ENCODE data around the gene WDPCP.
"Not testable (repeated sequence)": the region's sequence is repeated elsewhere in the genome, so short reads cannot be mapped to it uniquely, and the experiment has no call there.

The WDPCP gene

GRCh38 chr2:63372549-63372948 lies 215.7 kb downstream of the WDPCP start:
- no peak for DNase-seq (ENCODE audit: low read depth in 4 of 4, low spot score in 1 of 4)

GRCh38 chr2:63369146-63369545 lies 219.1 kb downstream of the WDPCP start:
- no peak for DNase-seq (ENCODE audit: low read depth in 4 of 4, low spot score in 1 of 4)

- DNase-seq (ENCODE audit: low read depth in 4 of 4, low spot score in 1 of 4) = no peak
Observed at GRCh38 chr2:63364866-63365265, 223.4 kb downstream of the WDPCP start.

- not testable (repeated sequence) for DNase-seq (ENCODE audit: low read depth in 4 of 4, low spot score in 1 of 4)
Observed at GRCh38 chr2:63357722-63358121, 230.6 kb downstream of the WDPCP start.

- no peak for DNase-seq (ENCODE audit: low read depth in 4 of 4, low spot score in 1 of 4)
Observed at GRCh38 chr2:63347361-63347760, 240.9 kb downstream of the WDPCP start.

GRCh38 chr2:63346411-63346810 lies 241.9 kb downstream of the WDPCP start:
- DNase-seq (ENCODE audit: low read depth in 4 of 4, low spot score in 1 of 4) = no peak

GRCh38 chr2:63345285-63345633 lies 243.0 kb downstream of the WDPCP start:
- DNase-seq (ENCODE audit: low read depth in 4 of 4, low spot score in 1 of 4) = no peak

GRCh38 chr2:63344575-63345284 lies 243.5 kb downstream of the WDPCP start:
- DNase-seq (ENCODE audit: low read depth in 4 of 4, low spot score in 1 of 4) = no peak

GRCh38 chr2:63343397-63344109 lies 244.7 kb downstream of the WDPCP start:
- no peak for DNase-seq (ENCODE audit: low read depth in 4 of 4, low spot score in 1 of 4)

- DNase-seq (ENCODE audit: low read depth in 4 of 4, low spot score in 1 of 4) = no peak
Observed at GRCh38 chr2:63340443-63340842, 247.8 kb downstream of the WDPCP start.

GRCh38 chr2:63334910-63335309 lies 253.4 kb downstream of the WDPCP start:
- no peak for DNase-seq (ENCODE audit: low read depth in 4 of 4, low spot score in 1 of 4)

GRCh38 chr2:63326473-63326872 lies 261.8 kb downstream of the WDPCP start:
- DNase-seq (ENCODE audit: low read depth in 4 of 4, low spot score in 1 of 4) = no peak

GRCh38 chr2:63323662-63324061 lies 264.6 kb downstream of the WDPCP start:
- DNase-seq (ENCODE audit: low read depth in 4 of 4, low spot score in 1 of 4) = not testable (repeated sequence)

- not testable (repeated sequence) for DNase-seq (ENCODE audit: low read depth in 4 of 4, low spot score in 1 of 4)
Observed at GRCh38 chr2:63321973-63322372, 266.3 kb downstream of the WDPCP start.

- no peak for DNase-seq (ENCODE audit: low read depth in 4 of 4, low spot score in 1 of 4)
Observed at GRCh38 chr2:63320669-63321068, 267.6 kb downstream of the WDPCP start.

GRCh38 chr2:63310614-63311013 lies 277.7 kb downstream of the WDPCP start:
- DNase-seq (ENCODE audit: low read depth in 4 of 4, low spot score in 1 of 4) = no peak

- no peak for DNase-seq (ENCODE audit: low read depth in 4 of 4, low spot score in 1 of 4)
Observed at GRCh38 chr2:63301481-63301880, 286.8 kb downstream of the WDPCP start.

GRCh38 chr2:63300835-63301234 lies 287.4 kb downstream of the WDPCP start:
- no peak for DNase-seq (ENCODE audit: low read depth in 4 of 4, low spot score in 1 of 4)

- no peak for DNase-seq (ENCODE audit: low read depth in 4 of 4, low spot score in 1 of 4)
Observed at GRCh38 chr2:63287956-63288355, 300.3 kb downstream of the WDPCP start.

GRCh38 chr2:63286520-63286919 lies 301.8 kb downstream of the WDPCP start:
- not testable (repeated sequence) for DNase-seq (ENCODE audit: low read depth in 4 of 4, low spot score in 1 of 4)

GRCh38 chr2:63283273-63283672 lies 305.0 kb downstream of the WDPCP start:
- DNase-seq (ENCODE audit: low read depth in 4 of 4, low spot score in 1 of 4) = no peak

GRCh38 chr2:63272560-63272959 lies 315.7 kb downstream of the WDPCP start:
- no peak for DNase-seq (ENCODE audit: low read depth in 4 of 4, low spot score in 1 of 4)

- DNase-seq (ENCODE audit: low read depth in 4 of 4, low spot score in 1 of 4) = no peak
Observed at GRCh38 chr2:63270717-63271116, 317.6 kb downstream of the WDPCP start.

Measured in stimulated activated CD4-positive, alpha-beta T cell treated with anti-CD3 and anti-CD28 coated beads, Interleukin-1b, Interleukin-23, amount 100 ng/mL, for 24 hours (primary cell).